ENCODE results near the gene TAMALIN. TPM values are rescaled to one million over a fixed set of nuclear protein-coding genes. Genes with fewer than 3 reads are reported as not detected.

The TAMALIN gene
- total and polyA plus RNA-seq, 9 donors: 16.8 to 84.1 (median 32.2) TPM

GRCh38 chr12:52043386-52044212 lies 36.9 kb downstream of the TAMALIN start:
- TF ChIP-seq EP300 (IDR thresholded peaks at IDR 0.05) (no peak), CTCF (IDR thresholded peaks at IDR 0.05) (no peak), POLR2A (IDR thresholded peaks at IDR 0.05) (no peak)
- H3K4me3 ChIP-seq: no peak overlapping the region
- intact Hi-C loops (cut with DNase I): loop anchor here in 1 of 4 donors (10.0 kb wide), 1 partner anchor 1001 kb away; no protein-coding TSS in a partner anchor
- WGBS, 3 donors: 53 to 61% (median 59%) methylated on average over 19 to 21 of the region's 21 CpGs
- peak; percentile 37 to 67 (median 64) for DNase-seq
- peaks cover 24% of the 10 kb centered on the region for H3K4me1 ChIP-seq (ENCODE audit: insufficient read depth)
- no peaks in the 10 kb centered on the region for H3K36me3 ChIP-seq
- no peaks in the 10 kb centered on the region for H3K27me3 ChIP-seq
- H3K27ac ChIP-seq: peak overlapping the region; percentile 92 to 94
- no peaks in the 10 kb centered on the region for H3K9me3 ChIP-seq

GRCh38 chr12:52044292-52044983 lies 37.7 kb downstream of the TAMALIN start:
- TF ChIP-seq POLR2A (IDR thresholded peaks at IDR 0.05): peak; percentile 24
- TF ChIP-seq CTCF (IDR thresholded peaks at IDR 0.05): no peak
- TF ChIP-seq EP300 (IDR thresholded peaks at IDR 0.05): peak; percentile 43
- no peaks in the 10 kb centered on the region for H3K36me3 ChIP-seq
- peaks cover 24% of the 10 kb centered on the region for H3K4me1 ChIP-seq (ENCODE audit: insufficient read depth)
- no peaks in the 10 kb centered on the region for H3K27me3 ChIP-seq
- 5 to 11% (median 6%) methylated on average over 18 of the region's 18 CpGs for WGBS, 3 donors
- peak; percentile 92 to 96 (median 94) for DNase-seq
- intact Hi-C loops (cut with DNase I): loop anchor here in 1 of 4 donors (10.0 kb wide), 1 partner anchor 1000 kb away; no protein-coding TSS in a partner anchor
- H3K9me3 ChIP-seq: no peaks in the 10 kb centered on the region
- H3K4me3 ChIP-seq: no peak overlapping the region
- peak overlapping the region; percentile 92 to 94 for H3K27ac ChIP-seq

- TF ChIP-seq CTCF (IDR thresholded peaks at IDR 0.05) (no peak), POLR2A (IDR thresholded peaks at IDR 0.05) (no peak), EP300 (IDR thresholded peaks at IDR 0.05) (no peak)
- peak in 4 of 5 donors; percentile 40 to 63 (median 52) for DNase-seq
- Histone ChIP-seq H3K4me3 (no peak overlapping the region), H3K36me3 (no peaks in the 10 kb centered on the region), H3K9me3 (no peaks in the 10 kb centered on the region), H3K27me3 (no peaks in the 10 kb centered on the region), H3K4me1 (ENCODE audit: insufficient read depth) (peaks cover 28% of the 10 kb centered on the region), H3K27ac (peak overlapping the region; percentile 92 to 94)
- 37 to 48% (median 42%) methylated on average over 4 of the region's 4 CpGs for WGBS, 3 donors
- intact Hi-C loops (cut with DNase I): loop anchor here in 1 of 4 donors (10.0 kb wide), 1 partner anchor 999 kb away; no protein-coding TSS in a partner anchor
Observed at GRCh38 chr12:52045794-52046199, 39.1 kb downstream of the TAMALIN start.

- peak in 2 of 5 donors; percentile 30 to 36 for DNase-seq
- peaks cover 28% of the 10 kb centered on the region for H3K4me1 ChIP-seq (ENCODE audit: insufficient read depth)
- WGBS, 3 donors: 88 to 95% (median 92%) methylated on average over 7 of the region's 7 CpGs
- TF ChIP-seq EP300 (IDR thresholded peaks at IDR 0.05) (no peak), POLR2A (IDR thresholded peaks at IDR 0.05) (no peak), CTCF (IDR thresholded peaks at IDR 0.05) (no peak)
- no peak overlapping the region for H3K4me3 ChIP-seq
- intact Hi-C loops (cut with DNase I): loop anchor here in 1 of 4 donors (10.0 kb wide), 1 partner anchor 998 kb away; no protein-coding TSS in a partner anchor
- H3K9me3 ChIP-seq: no peaks in the 10 kb centered on the region
- no peaks in the 10 kb centered on the region for H3K27me3 ChIP-seq
- no peak overlapping the region for H3K27ac ChIP-seq
- H3K36me3 ChIP-seq: no peaks in the 10 kb centered on the region
Observed at GRCh38 chr12:52046859-52047258, 40.1 kb downstream of the TAMALIN start.

Data from ovary (tissue), 9 donors.